GM23338 (cell line): Measurements from ENCODE around the gene PMP22. TPM values are rescaled to one million over a fixed set of nuclear protein-coding genes. Genes with fewer than 3 reads are reported as not detected.
"Not testable (repeated sequence)": the region's sequence is repeated elsewhere in the genome, so short reads cannot be mapped to it uniquely, and the experiment has no call there.

Source experiments
- ATAC-seq: fragments of 200-7000 bp; cut with Tn5 transposase; 3 replicates; pipeline ENCODE4 v1.9.1; 2020
- DNase-seq: peaks from one replicate; pipeline ENCODE4 v3.0.0-alpha.2; 2015; ENCODE audit warnings: low spot score
- H2AFZ ChIP-seq: fragments of 200-600 bp; sonication (generic); 2 replicates; pipeline ENCODE4 v1.8.0; 2016; ENCODE audit warnings: antibody characterized with exemption, mild to moderate bottlenecking, moderate library complexity
- H3F3A ChIP-seq: fragments of 200-600 bp; sonication (generic); replicated peaks from 2 replicates; pipeline ENCODE4 v1.8.0; 2017; ENCODE audit warnings: antibody characterized with exemption, mixed run types, low read depth
- H3K27ac ChIP-seq: fragments of 200-600 bp; sonication (generic); 2 replicates; pipeline ENCODE4 v1.6.1; 2016; ENCODE audit warnings: low read depth
- H3K27me3 ChIP-seq: fragments of 200-600 bp; sonication (generic); 2 replicates; pipeline ENCODE4 v1.8.0; 2016; ENCODE audit warnings: mild to moderate bottlenecking, mixed run types, moderate library complexity; ENCODE audit not compliant: insufficient read depth
- H3K36me3 ChIP-seq: fragments of 200-600 bp; sonication (generic); 2 replicates; pipeline ENCODE4 v1.8.0; 2016; ENCODE audit warnings: mild to moderate bottlenecking; ENCODE audit not compliant: insufficient read depth
- H3K4me1 ChIP-seq: fragments of 200-600 bp; sonication (generic); 2 replicates; pipeline ENCODE4 v1.8.0; 2016; ENCODE audit warnings: mild to moderate bottlenecking, moderate library complexity; ENCODE audit not compliant: insufficient read depth
- H3K4me2 ChIP-seq: fragments of 200-600 bp; sonication (generic); 2 replicates; pipeline ENCODE4 v1.7.1; 2017; ENCODE audit warnings: mixed run types
- H3K4me3 ChIP-seq: fragments of 200-600 bp; sonication (generic); 2 replicates; pipeline ENCODE4 v1.6.1; 2016; ENCODE audit warnings: mixed run types
- H3K79me2 ChIP-seq: fragments of 200-600 bp; sonication (generic); replicated peaks from 2 replicates; pipeline ENCODE4 v1.8.0; 2017; ENCODE audit warnings: mild to moderate bottlenecking; ENCODE audit not compliant: insufficient read depth
- H3K9me2 ChIP-seq: fragments of 200-600 bp; sonication (generic); 2 replicates; pipeline ENCODE4 v1.8.0; 2017; ENCODE audit not compliant: insufficient read depth
- H4K20me1 ChIP-seq: fragments of 200-600 bp; sonication (generic); replicated peaks from 2 replicates; pipeline ENCODE4 v1.8.0; 2017; ENCODE audit warnings: mild to moderate bottlenecking; ENCODE audit not compliant: insufficient read depth
- H3K27ac Mint-ChIP-seq: 2 replicates; pipeline ENCODE4 v1.8.0; 2020; ENCODE audit warnings: inconsistent platforms, mild to moderate bottlenecking, moderate library complexity, mixed read lengths
- H3K27me3 Mint-ChIP-seq: 3 replicates; pipeline ENCODE4 v1.8.0; 2022; ENCODE audit warnings: low read depth, mild to moderate bottlenecking, moderate library complexity, mixed read lengths, inconsistent platforms; ENCODE audit not compliant: insufficient read depth, poor library complexity
- H3K36me3 Mint-ChIP-seq: 3 replicates; pipeline ENCODE4 v1.8.0; 2021; ENCODE audit warnings: low read depth, mild to moderate bottlenecking, inconsistent platforms, moderate library complexity, mixed read lengths
- H3K4me1 Mint-ChIP-seq: 3 replicates; pipeline ENCODE4 v1.8.0; 2020; ENCODE audit warnings: mild to moderate bottlenecking, inconsistent platforms, mixed read lengths
- H3K4me3 Mint-ChIP-seq: 3 replicates; pipeline ENCODE4 v1.8.0; 2021; ENCODE audit warnings: moderate library complexity, mild to moderate bottlenecking, inconsistent platforms, mixed read lengths
- H3K9me3 Mint-ChIP-seq: 3 replicates; pipeline ENCODE4 v1.8.0; 2020; ENCODE audit warnings: moderate library complexity, mild to moderate bottlenecking, inconsistent platforms, mixed read lengths
- CREB1 ChIP-seq: fragments of 250-450 bp; sonication (Bioruptor Pico); IDR thresholded peaks from 2 replicates; pipeline ENCODE4 v1.5.0; 2020; ENCODE audit warnings: low read depth, mild to moderate bottlenecking, moderate library complexity
- CTCF ChIP-seq, 2 experiments: fragments of 200-600 bp in 1 of 2; sonication (generic) in 1 of 2; conservative IDR thresholded peaks; 2 replicates each; pipeline versions ENCODE4 v1.5.1 to v1.6.1; 2016 to 2017; ENCODE audit warnings: antibody characterized with exemption in 2 of 2, low read depth in 2 of 2, mild to moderate bottlenecking in 2 of 2, moderate library complexity in 1 of 2
- EZH2phosphoT487 ChIP-seq: fragments of 200-600 bp; sonication (generic); IDR thresholded peaks from one replicate; pipeline ENCODE4 v1.8.1; 2018; ENCODE audit warnings: antibody characterized with exemption; ENCODE audit not compliant: unreplicated experiment
- JUNB ChIP-seq: IDR thresholded peaks from one replicate; pipeline ENCODE4 v1.6.1; 2016; ENCODE audit warnings: antibody characterized with exemption; ENCODE audit not compliant: unreplicated experiment
- NANOG ChIP-seq: IDR thresholded peaks from 2 replicates; pipeline ENCODE4 v1.6.1; 2016; ENCODE audit warnings: antibody characterized with exemption, borderline replicate concordance
- REST ChIP-seq: IDR thresholded peaks from one replicate; pipeline ENCODE4 v1.6.1; 2018; ENCODE audit warnings: antibody characterized with exemption; ENCODE audit not compliant: unreplicated experiment
- STAT1 ChIP-seq: IDR thresholded peaks from one replicate; pipeline ENCODE4 v1.6.1; 2016; ENCODE audit warnings: antibody characterized with exemption; ENCODE audit not compliant: unreplicated experiment
- ZNF114 ChIP-seq: fragments of 250-450 bp; sonication (Bioruptor Pico); IDR thresholded peaks from 2 replicates; pipeline ENCODE4 v1.5.0; 2020; ENCODE audit warnings: mild to moderate bottlenecking, moderate library complexity
- ZNF331 ChIP-seq: fragments of 250-450 bp; sonication (Bioruptor Pico); IDR thresholded peaks from 2 replicates; pipeline ENCODE4 v1.5.0; 2020; ENCODE audit warnings: low read depth, mild to moderate bottlenecking, moderate library complexity
- polyA plus RNA-seq: library from polyadenylated mRNA; unstranded; fragments of >200 nt; fragmentation: Nextera tagmentation; extraction: Ambion mirVana; gene quantifications from 2 replicates; pipeline ENCODE4 v1.2.1, GENCODE V29; 2016
- total RNA-seq: library from RNA; depleted of rRNA; stranded (reverse); fragments of >200 nt; shearing (Covaris generic); gene quantifications from 2 replicates; pipeline ENCODE4 v1.2.3, GENCODE V29; 2014

PMP22 gene
- total and polyA plus RNA-seq, 2 experiments from 2014 or later: 1.2 to 2.2 TPM

- TF ChIP-seq REST (no peak), JUNB (no peak), NANOG (no peak)
These were observed 33.1 kb downstream of the PMP22 start (continued) for GRCh38 chr17:15231851-15232516.

- ATAC-seq: no peak
- H3K27me3 Mint-ChIP-seq: peaks cover 3% of the 10 kb centered on the region
These were observed 34.3 kb downstream of the PMP22 start for GRCh38 chr17:15230866-15231265.

GRCh38 chr17:15221827-15222226, 43.3 kb downstream of the PMP22 start:
- not testable (repeated sequence) for H4K20me1 ChIP-seq, DNase-seq, H3K79me2 ChIP-seq, H3F3A ChIP-seq, H3K4me1 Mint-ChIP-seq, H3K36me3 Mint-ChIP-seq, H3K27me3 ChIP-seq, H3K27me3 Mint-ChIP-seq, H3K27ac Mint-ChIP-seq, H3K4me3 ChIP-seq, H3K9me2 ChIP-seq, H2AFZ ChIP-seq, H3K4me2 ChIP-seq, H3K4me3 Mint-ChIP-seq, H3K27ac ChIP-seq, H3K4me1 ChIP-seq, H3K9me3 Mint-ChIP-seq, ATAC-seq, H3K36me3 ChIP-seq

More at GRCh38 chr17:15230866-15231265, 34.3 kb downstream of the PMP22 start:
- no peak overlapping the region for H3K27ac ChIP-seq
- H3K36me3 ChIP-seq: no peaks in the 10 kb centered on the region
- no peaks in the 10 kb centered on the region for H3K9me3 Mint-ChIP-seq
- H3K79me2 ChIP-seq: no peaks in the 10 kb centered on the region
- no peak overlapping the region for H3K4me2 ChIP-seq
- no peaks in the 10 kb centered on the region for H4K20me1 ChIP-seq
- H2AFZ ChIP-seq: no peak overlapping the region
- no peaks in the 10 kb centered on the region for H3K36me3 Mint-ChIP-seq
- peaks cover 7% of the 10 kb centered on the region for H3K9me2 ChIP-seq
- TF ChIP-seq CREB1 (CRISPR knock-in tag): no peak
- no peaks in the 10 kb centered on the region for H3K4me1 ChIP-seq
- H3F3A ChIP-seq: no peaks in the 10 kb centered on the region
- no peak for DNase-seq
- no peaks in the 10 kb centered on the region for H3K27me3 ChIP-seq
- H3K27ac Mint-ChIP-seq: no peak overlapping the region
- H3K4me1 Mint-ChIP-seq: peaks cover under 1% of the 10 kb centered on the region; the same call in 1 of the 3 replicates
- H3K4me3 ChIP-seq: no peak overlapping the region
- H3K4me3 Mint-ChIP-seq: no peak overlapping the region

GRCh38 chr17:15220785-15221184, 44.3 kb downstream of the PMP22 start:
- DNase-seq: no peak
- Mint-ChIP-seq H3K27ac (no peak overlapping the region), H3K36me3 (no peaks in the 10 kb centered on the region), H3K9me3 (no peaks in the 10 kb centered on the region), H3K4me3 (no peak overlapping the region), H3K4me1 (no peaks in the 10 kb centered on the region), H3K27me3 (peaks cover 1% of the 10 kb centered on the region)
- H3K27ac ChIP-seq: no peak overlapping the region
- ATAC-seq: no peak
- H2AFZ ChIP-seq: peak overlapping the region; percentile 72; the same call in 1 of the 2 replicates
- H3K4me1 ChIP-seq: no peaks in the 10 kb centered on the region
- H3K36me3 ChIP-seq: no peaks in the 10 kb centered on the region
- no peaks in the 10 kb centered on the region for H3K9me2 ChIP-seq
- H3F3A ChIP-seq: no peaks in the 10 kb centered on the region
- no peaks in the 10 kb centered on the region for H3K27me3 ChIP-seq
- no peak overlapping the region for H3K4me3 ChIP-seq
- H4K20me1 ChIP-seq: no peaks in the 10 kb centered on the region
- no peak overlapping the region for H3K4me2 ChIP-seq
- H3K79me2 ChIP-seq: no peaks in the 10 kb centered on the region
- TF ChIP-seq STAT1 (no peak), ZNF114 (no peak), ZNF331 (no peak), CTCF (conservative IDR thresholded peaks at IDR 0.05; ENCODE audit: low read depth in 2 of 2) (no peak), EZH2phosphoT487 (no peak), JUNB (no peak), REST (no peak)
